GM23338 (cell line): ENCODE results near the gene RAMP3. TPM values are rescaled to one million over a fixed set of nuclear protein-coding genes. Genes with fewer than 3 reads are reported as not detected.
"Not testable (repeated sequence)": the region's sequence is repeated elsewhere in the genome, so short reads cannot be mapped to it uniquely, and the experiment has no call there.

Experiments
- ATAC-seq: fragments of 200-7000 bp; cut with Tn5 transposase; 3 replicates; pipeline ENCODE4 v1.9.1; 2020
- DNase-seq: peaks from one replicate; pipeline ENCODE4 v3.0.0-alpha.2; 2015; ENCODE audit warnings: low spot score
- H2AFZ ChIP-seq: fragments of 200-600 bp; sonication (generic); 2 replicates; pipeline ENCODE4 v1.8.0; 2016; ENCODE audit warnings: antibody characterized with exemption, mild to moderate bottlenecking, moderate library complexity
- H3F3A ChIP-seq: fragments of 200-600 bp; sonication (generic); replicated peaks from 2 replicates; pipeline ENCODE4 v1.8.0; 2017; ENCODE audit warnings: antibody characterized with exemption, mixed run types, low read depth
- H3K27ac ChIP-seq: fragments of 200-600 bp; sonication (generic); 2 replicates; pipeline ENCODE4 v1.6.1; 2016; ENCODE audit warnings: low read depth
- H3K27me3 ChIP-seq: fragments of 200-600 bp; sonication (generic); 2 replicates; pipeline ENCODE4 v1.8.0; 2016; ENCODE audit warnings: mild to moderate bottlenecking, mixed run types, moderate library complexity; ENCODE audit not compliant: insufficient read depth
- H3K36me3 ChIP-seq: fragments of 200-600 bp; sonication (generic); 2 replicates; pipeline ENCODE4 v1.8.0; 2016; ENCODE audit warnings: mild to moderate bottlenecking; ENCODE audit not compliant: insufficient read depth
- H3K4me1 ChIP-seq: fragments of 200-600 bp; sonication (generic); 2 replicates; pipeline ENCODE4 v1.8.0; 2016; ENCODE audit warnings: mild to moderate bottlenecking, moderate library complexity; ENCODE audit not compliant: insufficient read depth
- H3K4me2 ChIP-seq: fragments of 200-600 bp; sonication (generic); 2 replicates; pipeline ENCODE4 v1.7.1; 2017; ENCODE audit warnings: mixed run types
- H3K4me3 ChIP-seq: fragments of 200-600 bp; sonication (generic); 2 replicates; pipeline ENCODE4 v1.6.1; 2016; ENCODE audit warnings: mixed run types
- H3K79me2 ChIP-seq: fragments of 200-600 bp; sonication (generic); replicated peaks from 2 replicates; pipeline ENCODE4 v1.8.0; 2017; ENCODE audit warnings: mild to moderate bottlenecking; ENCODE audit not compliant: insufficient read depth
- H3K9me2 ChIP-seq: fragments of 200-600 bp; sonication (generic); 2 replicates; pipeline ENCODE4 v1.8.0; 2017; ENCODE audit not compliant: insufficient read depth
- H4K20me1 ChIP-seq: fragments of 200-600 bp; sonication (generic); replicated peaks from 2 replicates; pipeline ENCODE4 v1.8.0; 2017; ENCODE audit warnings: mild to moderate bottlenecking; ENCODE audit not compliant: insufficient read depth
- H3K27ac Mint-ChIP-seq: 2 replicates; pipeline ENCODE4 v1.8.0; 2020; ENCODE audit warnings: inconsistent platforms, mild to moderate bottlenecking, moderate library complexity, mixed read lengths
- H3K27me3 Mint-ChIP-seq: 3 replicates; pipeline ENCODE4 v1.8.0; 2022; ENCODE audit warnings: low read depth, mild to moderate bottlenecking, moderate library complexity, mixed read lengths, inconsistent platforms; ENCODE audit not compliant: insufficient read depth, poor library complexity
- H3K36me3 Mint-ChIP-seq: 3 replicates; pipeline ENCODE4 v1.8.0; 2021; ENCODE audit warnings: low read depth, mild to moderate bottlenecking, inconsistent platforms, moderate library complexity, mixed read lengths
- H3K4me1 Mint-ChIP-seq: 3 replicates; pipeline ENCODE4 v1.8.0; 2020; ENCODE audit warnings: mild to moderate bottlenecking, inconsistent platforms, mixed read lengths
- H3K4me3 Mint-ChIP-seq: 3 replicates; pipeline ENCODE4 v1.8.0; 2021; ENCODE audit warnings: moderate library complexity, mild to moderate bottlenecking, inconsistent platforms, mixed read lengths
- H3K9me3 Mint-ChIP-seq: 3 replicates; pipeline ENCODE4 v1.8.0; 2020; ENCODE audit warnings: moderate library complexity, mild to moderate bottlenecking, inconsistent platforms, mixed read lengths
- CREB1 ChIP-seq: fragments of 250-450 bp; sonication (Bioruptor Pico); IDR thresholded peaks from 2 replicates; pipeline ENCODE4 v1.5.0; 2020; ENCODE audit warnings: low read depth, mild to moderate bottlenecking, moderate library complexity
- CTCF ChIP-seq, 2 experiments: fragments of 200-600 bp in 1 of 2; sonication (generic) in 1 of 2; conservative IDR thresholded peaks; 2 replicates each; pipeline versions ENCODE4 v1.5.1 to v1.6.1; 2016 to 2017; ENCODE audit warnings: antibody characterized with exemption in 2 of 2, low read depth in 2 of 2, mild to moderate bottlenecking in 2 of 2, moderate library complexity in 1 of 2
- EZH2 ChIP-seq: fragments of 200-600 bp; sonication (generic); IDR thresholded peaks from one replicate; pipeline ENCODE4 v1.8.0; 2017; ENCODE audit warnings: antibody characterized with exemption, mild to moderate bottlenecking, low read depth; ENCODE audit not compliant: unreplicated experiment
- JUNB ChIP-seq: IDR thresholded peaks from one replicate; pipeline ENCODE4 v1.6.1; 2016; ENCODE audit warnings: antibody characterized with exemption; ENCODE audit not compliant: unreplicated experiment
- POLR2AphosphoS5 ChIP-seq: IDR thresholded peaks from 2 replicates; pipeline ENCODE4 v1.6.1; 2016; ENCODE audit warnings: antibody characterized with exemption, low read depth
- STAT1 ChIP-seq: IDR thresholded peaks from one replicate; pipeline ENCODE4 v1.6.1; 2016; ENCODE audit warnings: antibody characterized with exemption; ENCODE audit not compliant: unreplicated experiment
- ZNF114 ChIP-seq: fragments of 250-450 bp; sonication (Bioruptor Pico); IDR thresholded peaks from 2 replicates; pipeline ENCODE4 v1.5.0; 2020; ENCODE audit warnings: mild to moderate bottlenecking, moderate library complexity
- ZNF331 ChIP-seq: fragments of 250-450 bp; sonication (Bioruptor Pico); IDR thresholded peaks from 2 replicates; pipeline ENCODE4 v1.5.0; 2020; ENCODE audit warnings: low read depth, mild to moderate bottlenecking, moderate library complexity
- polyA plus RNA-seq: library from polyadenylated mRNA; unstranded; fragments of >200 nt; fragmentation: Nextera tagmentation; extraction: Ambion mirVana; gene quantifications from 2 replicates; pipeline ENCODE4 v1.2.1, GENCODE V29; 2016
- total RNA-seq: library from RNA; depleted of rRNA; stranded (reverse); fragments of >200 nt; shearing (Covaris generic); gene quantifications from 2 replicates; pipeline ENCODE4 v1.2.3, GENCODE V29; 2014
- TF ChIP-seq, protein P1 (sequence below): IDR thresholded peaks from 2 replicates; pipeline ENCODE4 v1.6.1; 2016; ENCODE audit warnings: antibody characterized with exemption
- TF ChIP-seq, protein P2 (sequence below): IDR thresholded peaks from one replicate; pipeline ENCODE4 v1.6.1; 2018; ENCODE audit warnings: antibody characterized with exemption; ENCODE audit not compliant: unreplicated experiment

RAMP3 gene
- total and polyA plus RNA-seq, 2 experiments from 2014 or later = 1.1 to 4.6 TPM

- TF ChIP-seq ZNF114 (CRISPR knock-in tag) (no peak), STAT1 (no peak), EZH2 (no peak), POLR2AphosphoS5 (no peak), ZNF331 (CRISPR knock-in tag) (no peak), CREB1 (no peak), JUNB (no peak), CTCF (conservative IDR thresholded peaks at IDR 0.05; ENCODE audit: low read depth in 2 of 2) (no peak)
- TF ChIP-seq, protein P1, sequence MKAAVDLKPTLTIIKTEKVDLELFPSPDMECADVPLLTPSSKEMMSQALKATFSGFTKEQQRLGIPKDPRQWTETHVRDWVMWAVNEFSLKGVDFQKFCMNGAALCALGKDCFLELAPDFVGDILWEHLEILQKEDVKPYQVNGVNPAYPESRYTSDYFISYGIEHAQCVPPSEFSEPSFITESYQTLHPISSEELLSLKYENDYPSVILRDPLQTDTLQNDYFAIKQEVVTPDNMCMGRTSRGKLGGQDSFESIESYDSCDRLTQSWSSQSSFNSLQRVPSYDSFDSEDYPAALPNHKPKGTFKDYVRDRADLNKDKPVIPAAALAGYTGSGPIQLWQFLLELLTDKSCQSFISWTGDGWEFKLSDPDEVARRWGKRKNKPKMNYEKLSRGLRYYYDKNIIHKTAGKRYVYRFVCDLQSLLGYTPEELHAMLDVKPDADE = no peak
- TF ChIP-seq, protein P2, sequence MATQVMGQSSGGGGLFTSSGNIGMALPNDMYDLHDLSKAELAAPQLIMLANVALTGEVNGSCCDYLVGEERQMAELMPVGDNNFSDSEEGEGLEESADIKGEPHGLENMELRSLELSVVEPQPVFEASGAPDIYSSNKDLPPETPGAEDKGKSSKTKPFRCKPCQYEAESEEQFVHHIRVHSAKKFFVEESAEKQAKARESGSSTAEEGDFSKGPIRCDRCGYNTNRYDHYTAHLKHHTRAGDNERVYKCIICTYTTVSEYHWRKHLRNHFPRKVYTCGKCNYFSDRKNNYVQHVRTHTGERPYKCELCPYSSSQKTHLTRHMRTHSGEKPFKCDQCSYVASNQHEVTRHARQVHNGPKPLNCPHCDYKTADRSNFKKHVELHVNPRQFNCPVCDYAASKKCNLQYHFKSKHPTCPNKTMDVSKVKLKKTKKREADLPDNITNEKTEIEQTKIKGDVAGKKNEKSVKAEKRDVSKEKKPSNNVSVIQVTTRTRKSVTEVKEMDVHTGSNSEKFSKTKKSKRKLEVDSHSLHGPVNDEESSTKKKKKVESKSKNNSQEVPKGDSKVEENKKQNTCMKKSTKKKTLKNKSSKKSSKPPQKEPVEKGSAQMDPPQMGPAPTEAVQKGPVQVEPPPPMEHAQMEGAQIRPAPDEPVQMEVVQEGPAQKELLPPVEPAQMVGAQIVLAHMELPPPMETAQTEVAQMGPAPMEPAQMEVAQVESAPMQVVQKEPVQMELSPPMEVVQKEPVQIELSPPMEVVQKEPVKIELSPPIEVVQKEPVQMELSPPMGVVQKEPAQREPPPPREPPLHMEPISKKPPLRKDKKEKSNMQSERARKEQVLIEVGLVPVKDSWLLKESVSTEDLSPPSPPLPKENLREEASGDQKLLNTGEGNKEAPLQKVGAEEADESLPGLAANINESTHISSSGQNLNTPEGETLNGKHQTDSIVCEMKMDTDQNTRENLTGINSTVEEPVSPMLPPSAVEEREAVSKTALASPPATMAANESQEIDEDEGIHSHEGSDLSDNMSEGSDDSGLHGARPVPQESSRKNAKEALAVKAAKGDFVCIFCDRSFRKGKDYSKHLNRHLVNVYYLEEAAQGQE = no peak
Observed at GRCh38 chr7:45203936-45204445, 46.4 kb downstream of the RAMP3 start (continued).

- not testable (repeated sequence) for H2AFZ ChIP-seq, H3K27me3 Mint-ChIP-seq, H3K36me3 ChIP-seq, H3F3A ChIP-seq, H3K27ac ChIP-seq, H3K4me2 ChIP-seq, H3K9me3 Mint-ChIP-seq, H3K4me1 ChIP-seq, H3K79me2 ChIP-seq, DNase-seq, H3K27me3 ChIP-seq, H3K36me3 Mint-ChIP-seq, H4K20me1 ChIP-seq, H3K4me3 Mint-ChIP-seq, H3K27ac Mint-ChIP-seq, H3K4me1 Mint-ChIP-seq, H3K9me2 ChIP-seq, H3K4me3 ChIP-seq
- peak; percentile 55 for ATAC-seq
Observed at GRCh38 chr7:45206266-45206665, 48.7 kb downstream of the RAMP3 start.

GRCh38 chr7:45209909-45210308 lies 52.3 kb downstream of the RAMP3 start:
- H3K36me3 ChIP-seq, H3K4me3 ChIP-seq, H2AFZ ChIP-seq, H3K4me3 Mint-ChIP-seq, H3K9me2 ChIP-seq, H3K27ac Mint-ChIP-seq, H3K36me3 Mint-ChIP-seq, DNase-seq, H3K79me2 ChIP-seq, H3K9me3 Mint-ChIP-seq, H4K20me1 ChIP-seq, H3K27me3 Mint-ChIP-seq, H3K27ac ChIP-seq, ATAC-seq, H3K27me3 ChIP-seq, H3K4me1 ChIP-seq, H3K4me2 ChIP-seq, H3F3A ChIP-seq, H3K4me1 Mint-ChIP-seq: not testable (repeated sequence)
